Activated CD4-positive, alpha-beta T cell treated with anti-CD3 and anti-CD28 coated beads for 36 hours (primary cell): ENCODE measurements around the gene ZFTA. TPM values are rescaled to one million over a fixed set of nuclear protein-coding genes. Genes with fewer than 3 reads are reported as not detected.

Source experiments
- ATAC-seq: fragments of 200-7000 bp; cut with Tn5 transposase; one replicate; pipeline ENCODE4 v1.10.0; 2021; ENCODE audit warnings: mild to moderate bottlenecking, moderate library complexity
- CTCF ChIA-PET: fragments of 350-600 bp; sonication (Branson Sonifier 250); formaldehyde crosslinking; loops from one replicate; lab custom pipeline; 2021; ENCODE audit warnings: antibody characterized with exemption; lab: Charles Lee
- POLR2A ChIA-PET: fragments of 350-600 bp; sonication (Branson Sonifier 250); formaldehyde crosslinking; loops from one replicate; lab custom pipeline; 2021; ENCODE audit warnings: antibody characterized with exemption, inconsistent platforms; lab: Charles Lee
- DNase-seq: peaks from one replicate; pipeline ENCODE4 v3.0.0-alpha.2; 2020
- H3K27ac Mint-ChIP-seq: one replicate; pipeline ENCODE4 v1.8.0; 2021; ENCODE audit warnings: mixed read lengths
- H3K27me3 Mint-ChIP-seq: one replicate; pipeline ENCODE4 v1.8.0; 2021; ENCODE audit warnings: mixed read lengths
- H3K36me3 Mint-ChIP-seq: one replicate; pipeline ENCODE4 v1.8.0; 2021; ENCODE audit warnings: low read depth, mixed read lengths
- H3K4me1 Mint-ChIP-seq: one replicate; pipeline ENCODE4 v1.8.0; 2021; ENCODE audit warnings: mixed read lengths
- H3K4me3 Mint-ChIP-seq: one replicate; pipeline ENCODE4 v1.8.0; 2021; ENCODE audit warnings: mild to moderate bottlenecking, moderate library complexity, mixed read lengths
- H3K9me3 Mint-ChIP-seq: one replicate; pipeline ENCODE4 v1.8.0; 2021; ENCODE audit warnings: low read depth, mixed read lengths
- intact Hi-C, 2 experiments: fragments of 100-400 bp; cut with DNase I in 1 of 2; cut with micrococcal nuclease in 1 of 2; formaldehyde crosslinking; loops; one replicate each; pipeline versions ENCODE4 v1.14.2 to v1.15.1; 2022 to 2024; cut with DNase I, micrococcal nuclease
- total RNA-seq, 2 experiments: library from RNA; stranded (reverse); gene quantifications; one replicate each; pipeline ENCODE4 v1.2.3, GENCODE V29; 2021

The ZFTA gene
- total RNA-seq, 2 experiments from 2014 or later: 1.5 to 1.7 TPM

GRCh38 chr11:63805844-63806415 is 37.4 kb upstream of the ZFTA start:
- DNase-seq (no peak), ATAC-seq (no peak)
- Mint-ChIP-seq H3K36me3 (no peaks in the 10 kb centered on the region), H3K27ac (no peak overlapping the region), H3K4me3 (no peak overlapping the region), H3K4me1 (no peaks in the 10 kb centered on the region), H3K27me3 (peaks cover under 1% of the 10 kb centered on the region), H3K9me3 (no peaks in the 10 kb centered on the region)
- ChIA-PET POLR2A (no interaction called here), CTCF (interaction anchor here (0.7 kb wide), 1 partner anchor 37 kb away, joined by 3 read pairs; no protein-coding TSS in a partner anchor)
- intact Hi-C loops: no loop called here

GRCh38 chr11:63804259-63804658 is 35.7 kb upstream of the ZFTA start:
- Mint-ChIP-seq H3K4me1 (no peaks in the 10 kb centered on the region), H3K4me3 (no peak overlapping the region), H3K27ac (no peak overlapping the region), H3K27me3 (peaks cover 4% of the 10 kb centered on the region), H3K9me3 (no peaks in the 10 kb centered on the region), H3K36me3 (no peaks in the 10 kb centered on the region)
- intact Hi-C loops: no loop called here
- DNase-seq (no peak), ATAC-seq (no peak)
- ChIA-PET POLR2A (no interaction called here), CTCF (no interaction called here)

GRCh38 chr11:63802637-63803414 is 34.3 kb upstream of the ZFTA start:
- Mint-ChIP-seq H3K9me3 (no peaks in the 10 kb centered on the region), H3K27ac (no peak overlapping the region), H3K4me1 (no peaks in the 10 kb centered on the region), H3K4me3 (no peak overlapping the region), H3K27me3 (peaks cover 7% of the 10 kb centered on the region), H3K36me3 (no peaks in the 10 kb centered on the region)
- ChIA-PET CTCF (interaction anchor here (0.8 to 1.1 kb wide), 2 partner anchors 15 to 38 kb away, joined by 3 to 4 read pairs; no protein-coding TSS in a partner anchor), POLR2A (no interaction called here)
- peak; percentile 26 for ATAC-seq
- intact Hi-C loops: no loop called here
- peak; percentile 13 for DNase-seq

GRCh38 chr11:63800921-63801320 is 32.3 kb upstream of the ZFTA start:
- H3K9me3 Mint-ChIP-seq: no peaks in the 10 kb centered on the region
- no peaks in the 10 kb centered on the region for H3K36me3 Mint-ChIP-seq
- H3K4me3 Mint-ChIP-seq: no peak overlapping the region
- ChIA-PET CTCF (no interaction called here), POLR2A (no interaction called here)
- H3K27me3 Mint-ChIP-seq: peaks cover 10% of the 10 kb centered on the region
- H3K27ac Mint-ChIP-seq: no peak overlapping the region
- H3K4me1 Mint-ChIP-seq: no peaks in the 10 kb centered on the region
- ATAC-seq: no peak
- intact Hi-C loops: no loop called here
- DNase-seq: no peak

- no peak overlapping the region for H3K4me3 Mint-ChIP-seq
- no peak overlapping the region for H3K27ac Mint-ChIP-seq
- no peak for DNase-seq
- H3K9me3 Mint-ChIP-seq: peaks cover 7% of the 10 kb centered on the region
- POLR2A ChIA-PET: no interaction called here
- peaks cover 3% of the 10 kb centered on the region for H3K36me3 Mint-ChIP-seq
- CTCF ChIA-PET: no interaction called here
- H3K4me1 Mint-ChIP-seq: no peaks in the 10 kb centered on the region
- intact Hi-C loops: no loop called here
- no peak for ATAC-seq
- peaks cover 11% of the 10 kb centered on the region for H3K27me3 Mint-ChIP-seq
Observed at GRCh38 chr11:63795066-63795465, 26.5 kb upstream of the ZFTA start.

- H3K36me3 Mint-ChIP-seq: peaks cover 3% of the 10 kb centered on the region
- no peak for ATAC-seq
- no peak for DNase-seq
- CTCF ChIA-PET: no interaction called here
- intact Hi-C loops: no loop called here
- H3K27me3 Mint-ChIP-seq: peaks cover 9% of the 10 kb centered on the region
- H3K9me3 Mint-ChIP-seq: peaks cover 7% of the 10 kb centered on the region
- POLR2A ChIA-PET: no interaction called here
- H3K4me3 Mint-ChIP-seq: no peak overlapping the region
- no peaks in the 10 kb centered on the region for H3K4me1 Mint-ChIP-seq
- H3K27ac Mint-ChIP-seq: no peak overlapping the region
Observed at GRCh38 chr11:63793161-63793560, 24.6 kb upstream of the ZFTA start.

- peaks cover 7% of the 10 kb centered on the region for H3K9me3 Mint-ChIP-seq
- DNase-seq: no peak
- ATAC-seq: no peak
- H3K36me3 Mint-ChIP-seq: peaks cover 3% of the 10 kb centered on the region
- H3K4me1 Mint-ChIP-seq: no peaks in the 10 kb centered on the region
- no peak overlapping the region for H3K4me3 Mint-ChIP-seq
- intact Hi-C loops: no loop called here
- peaks cover 8% of the 10 kb centered on the region for H3K27me3 Mint-ChIP-seq
- no peak overlapping the region for H3K27ac Mint-ChIP-seq
- POLR2A ChIA-PET: no interaction called here
- CTCF ChIA-PET: no interaction called here
Observed at GRCh38 chr11:63791495-63792167, 23.1 kb upstream of the ZFTA start.

GRCh38 chr11:63785823-63786222 is 17.2 kb upstream of the ZFTA start:
- Mint-ChIP-seq H3K4me1 (peaks cover 7% of the 10 kb centered on the region), H3K27me3 (peaks cover 5% of the 10 kb centered on the region), H3K4me3 (no peak overlapping the region), H3K36me3 (no peaks in the 10 kb centered on the region), H3K27ac (no peak overlapping the region), H3K9me3 (no peaks in the 10 kb centered on the region)
- DNase-seq: no peak
- ChIA-PET CTCF (no interaction called here), POLR2A (no interaction called here)
- ATAC-seq: no peak
- intact Hi-C loops: no loop called here

GRCh38 chr11:63783925-63784592 is 15.5 kb upstream of the ZFTA start:
- no peaks in the 10 kb centered on the region for H3K36me3 Mint-ChIP-seq
- H3K27ac Mint-ChIP-seq: no peak overlapping the region
- H3K4me3 Mint-ChIP-seq: no peak overlapping the region
- intact Hi-C loops: no loop called here
- peaks cover 7% of the 10 kb centered on the region for H3K4me1 Mint-ChIP-seq
- ATAC-seq (no peak), DNase-seq (no peak)
- H3K9me3 Mint-ChIP-seq: no peaks in the 10 kb centered on the region
- CTCF ChIA-PET: interaction anchor here (1.7 kb wide), 1 partner anchor 46 kb away, joined by 5 read pairs; no protein-coding TSS in a partner anchor
- peaks cover 5% of the 10 kb centered on the region for H3K27me3 Mint-ChIP-seq
- POLR2A ChIA-PET: no interaction called here

- ChIA-PET CTCF (interaction anchor here (0.6 kb wide), 2 partner anchors 15 to 300 kb away, joined by 3 to 4 read pairs; no protein-coding TSS in a partner anchor), POLR2A (interaction anchor here (0.9 kb wide), 1 partner anchor 42 kb away, joined by 3 read pairs; no protein-coding TSS in a partner anchor)
- Mint-ChIP-seq H3K4me3 (no peak overlapping the region), H3K9me3 (no peaks in the 10 kb centered on the region), H3K27ac (no peak overlapping the region), H3K27me3 (peaks cover 5% of the 10 kb centered on the region), H3K36me3 (no peaks in the 10 kb centered on the region), H3K4me1 (peaks cover 7% of the 10 kb centered on the region)
- intact Hi-C loops: no loop called here
- ATAC-seq (no peak), DNase-seq (no peak)
Observed at GRCh38 chr11:63782749-63783148, 14.2 kb upstream of the ZFTA start.

GRCh38 chr11:63779039-63779438 is 10.5 kb upstream of the ZFTA start:
- DNase-seq (no peak), ATAC-seq (no peak)
- H3K9me3 Mint-ChIP-seq: no peaks in the 10 kb centered on the region
- intact Hi-C loops: no loop called here
- ChIA-PET CTCF (interaction anchor here (0.6 to 1.2 kb wide), 4 partner anchors 10 to 712 kb away, joined by 3 to 4 read pairs (median 4); partner anchors contain the start of gene ZFTA), POLR2A (no interaction called here)
- H3K36me3 Mint-ChIP-seq: no peaks in the 10 kb centered on the region
- H3K4me3 Mint-ChIP-seq: no peak overlapping the region
- H3K4me1 Mint-ChIP-seq: no peaks in the 10 kb centered on the region
- no peak overlapping the region for H3K27ac Mint-ChIP-seq
- H3K27me3 Mint-ChIP-seq: peaks cover 2% of the 10 kb centered on the region
